BJ (cell line): ENCODE measurements around the gene SLCO3A1. TPM values are rescaled to one million over a fixed set of nuclear protein-coding genes. Genes with fewer than 3 reads are reported as not detected.

Source experiments
- CTCF ChIA-PET: fragments of 350-600 bp; formaldehyde crosslinking; extraction: SDS; loops from one replicate; lab custom pipeline; 2021; ENCODE audit warnings: antibody characterized with exemption, inconsistent platforms; lab: Yijun Ruan, JAX
- POLR2A ChIA-PET: fragments of 300-600 bp; sonication (Branson Sonifier 250); formaldehyde crosslinking; extraction: SDS; loops from one replicate; lab custom pipeline; 2021; ENCODE audit warnings: antibody characterized with exemption; lab: Charles Lee
- DNase-seq: peaks from one replicate; pipeline ENCODE4 v3.0.0-alpha.2; 2011; ENCODE audit warnings: low read depth
- H3K27me3 ChIP-seq: 2 replicates; pipeline ENCODE4 v1.6.0; 2011; ENCODE audit warnings: low read length; ENCODE audit not compliant: control insufficient read depth, insufficient read depth
- H3K36me3 ChIP-seq: 2 replicates; pipeline ENCODE4 v1.5.1; 2011; ENCODE audit warnings: low read length; ENCODE audit not compliant: control insufficient read depth, insufficient read depth
- H3K4me3 ChIP-seq: 2 replicates; pipeline ENCODE4 v1.5.1; 2011; ENCODE audit warnings: low read depth, mild to moderate bottlenecking, control low read depth, low read length
- polyA plus RNA-seq: library from polyadenylated mRNA; depleted of rRNA; stranded (reverse); fragments of >200 nt; gene quantifications from 2 replicates; pipeline ENCODE4 v1.2.3, GENCODE V29; 2011
- TF ChIP-seq, protein P1 (sequence below): IDR thresholded peaks from 2 replicates; pipeline ENCODE4 v1.5.1; 2011; ENCODE audit warnings: low read depth, mild to moderate bottlenecking, control low read depth, inconsistent platforms, low read length, moderate library complexity; ENCODE audit not compliant: insufficient read depth

The SLCO3A1 gene
- polyA plus RNA-seq, 1 experiment, result 7.8 TPM

DNA sequence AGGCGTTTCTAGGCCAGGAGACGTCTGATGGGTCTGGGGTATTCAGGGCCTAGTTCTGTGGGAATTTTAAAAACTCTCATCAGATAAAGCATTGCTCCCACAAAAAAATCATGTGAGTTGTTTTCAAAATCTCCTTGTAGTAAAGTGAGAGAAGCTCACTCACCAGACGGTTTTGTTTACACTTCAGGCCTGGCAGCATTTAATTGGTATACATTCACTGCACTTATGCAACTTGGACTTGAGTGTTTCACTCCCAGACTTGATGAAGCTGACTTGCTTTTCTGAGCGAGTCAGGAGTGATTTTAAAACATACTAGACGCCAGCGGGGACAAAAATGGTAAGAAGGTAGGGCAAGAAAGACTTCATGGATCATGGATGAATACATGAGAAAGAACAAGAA is 75.2 kb downstream of the SLCO3A1 start:
- DNase-seq, result no peak
- CTCF ChIA-PET, result no interaction called here
- Histone ChIP-seq H3K36me3 (no peaks in the 10 kb centered on the region), H3K27me3 (no peaks in the 10 kb centered on the region), H3K4me3 (no peak overlapping the region)
- TF ChIP-seq, protein P1, sequence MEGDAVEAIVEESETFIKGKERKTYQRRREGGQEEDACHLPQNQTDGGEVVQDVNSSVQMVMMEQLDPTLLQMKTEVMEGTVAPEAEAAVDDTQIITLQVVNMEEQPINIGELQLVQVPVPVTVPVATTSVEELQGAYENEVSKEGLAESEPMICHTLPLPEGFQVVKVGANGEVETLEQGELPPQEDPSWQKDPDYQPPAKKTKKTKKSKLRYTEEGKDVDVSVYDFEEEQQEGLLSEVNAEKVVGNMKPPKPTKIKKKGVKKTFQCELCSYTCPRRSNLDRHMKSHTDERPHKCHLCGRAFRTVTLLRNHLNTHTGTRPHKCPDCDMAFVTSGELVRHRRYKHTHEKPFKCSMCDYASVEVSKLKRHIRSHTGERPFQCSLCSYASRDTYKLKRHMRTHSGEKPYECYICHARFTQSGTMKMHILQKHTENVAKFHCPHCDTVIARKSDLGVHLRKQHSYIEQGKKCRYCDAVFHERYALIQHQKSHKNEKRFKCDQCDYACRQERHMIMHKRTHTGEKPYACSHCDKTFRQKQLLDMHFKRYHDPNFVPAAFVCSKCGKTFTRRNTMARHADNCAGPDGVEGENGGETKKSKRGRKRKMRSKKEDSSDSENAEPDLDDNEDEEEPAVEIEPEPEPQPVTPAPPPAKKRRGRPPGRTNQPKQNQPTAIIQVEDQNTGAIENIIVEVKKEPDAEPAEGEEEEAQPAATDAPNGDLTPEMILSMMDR, result no peak
- POLR2A ChIA-PET, result no interaction called here

DNA sequence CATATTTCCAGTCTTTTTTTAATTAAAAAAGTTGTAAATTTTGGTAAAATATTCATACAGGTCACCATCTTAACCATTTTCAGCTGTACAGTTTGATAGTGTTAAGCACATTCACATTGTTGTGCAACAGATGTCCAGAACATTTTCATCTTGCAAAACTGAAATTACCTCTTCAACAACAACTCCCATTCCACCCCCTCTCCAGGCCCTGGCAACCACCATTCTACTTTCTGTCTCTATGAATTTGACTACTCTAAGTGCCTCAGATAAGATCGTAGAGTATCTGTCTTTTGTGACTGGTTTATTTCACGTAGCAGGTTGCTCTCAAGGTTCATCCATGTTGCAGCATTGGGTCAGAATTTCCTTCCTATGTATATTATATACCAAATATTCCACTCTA is 76.0 kb downstream of the SLCO3A1 start:
- POLR2A ChIA-PET, result no interaction called here
- no peaks in the 10 kb centered on the region for H3K27me3 ChIP-seq
- no peaks in the 10 kb centered on the region for H3K36me3 ChIP-seq
- DNase-seq, result no peak
- TF ChIP-seq, protein P1, result no peak
- CTCF ChIA-PET, result no interaction called here
- H3K4me3 ChIP-seq, result no peak overlapping the region

DNA sequence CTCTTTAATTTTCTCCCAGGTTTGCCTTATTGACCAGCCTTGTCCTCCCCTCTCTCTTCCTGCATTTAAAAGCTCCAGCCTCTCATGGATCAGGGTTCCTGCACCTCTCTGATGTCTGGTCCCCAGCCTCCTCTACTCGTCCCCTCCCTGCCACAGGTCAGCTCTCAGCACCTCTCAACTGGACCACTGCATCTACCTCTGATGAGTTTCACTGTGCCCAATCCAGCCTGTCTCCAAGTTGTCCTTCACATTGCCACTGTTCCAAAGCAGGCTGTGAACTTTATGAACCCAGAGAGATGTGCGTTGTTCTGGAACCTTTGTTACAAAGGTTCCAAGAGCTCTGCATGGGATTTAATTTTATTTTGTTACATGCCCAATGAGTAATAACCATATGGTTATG is 76.6 kb downstream of the SLCO3A1 start:
- Histone ChIP-seq H3K4me3 (no peak overlapping the region), H3K27me3 (no peaks in the 10 kb centered on the region), H3K36me3 (no peaks in the 10 kb centered on the region)
- TF ChIP-seq, protein P1, result no peak
- DNase-seq, result no peak
- CTCF ChIA-PET, result no interaction called here
- POLR2A ChIA-PET, result no interaction called here

DNA sequence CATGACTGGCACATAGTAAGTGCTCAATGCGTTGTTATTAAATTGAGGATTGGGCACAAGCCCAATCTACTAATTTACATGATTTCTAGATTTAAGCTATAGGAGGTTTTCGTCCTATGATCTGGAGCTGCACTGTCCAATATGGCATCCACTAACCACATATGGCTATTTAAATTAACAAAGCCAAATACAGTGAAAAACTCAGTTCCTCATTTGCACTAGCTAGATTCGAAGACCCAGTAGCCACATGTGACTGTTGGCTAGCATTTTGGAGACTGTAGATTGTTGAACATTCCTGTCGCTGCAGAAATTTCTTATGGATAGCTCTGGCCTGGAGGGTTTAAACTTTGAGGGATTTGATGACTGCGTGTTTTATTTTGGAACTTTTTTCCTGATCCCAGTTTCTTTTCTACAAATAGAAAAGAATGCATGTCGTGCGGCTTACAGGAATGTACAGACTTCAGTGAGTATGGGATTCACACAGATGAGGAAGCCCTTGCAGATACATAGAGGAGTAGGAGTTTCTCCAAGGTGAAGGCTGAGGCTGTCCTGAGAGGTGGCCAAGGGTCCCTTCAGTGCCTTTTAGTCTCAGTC is 82.8 kb downstream of the SLCO3A1 start:
- no peak overlapping the region for H3K4me3 ChIP-seq
- ChIA-PET POLR2A (no interaction called here), CTCF (interaction anchor here (0.5 to 1.9 kb wide), 2 partner anchors 87 to 1619 kb away, joined by 3 to 6 read pairs; no protein-coding TSS in a partner anchor)
- DNase-seq, result no peak
- no peaks in the 10 kb centered on the region for H3K27me3 ChIP-seq
- TF ChIP-seq, protein P1, result no peak
- no peaks in the 10 kb centered on the region for H3K36me3 ChIP-seq

DNA sequence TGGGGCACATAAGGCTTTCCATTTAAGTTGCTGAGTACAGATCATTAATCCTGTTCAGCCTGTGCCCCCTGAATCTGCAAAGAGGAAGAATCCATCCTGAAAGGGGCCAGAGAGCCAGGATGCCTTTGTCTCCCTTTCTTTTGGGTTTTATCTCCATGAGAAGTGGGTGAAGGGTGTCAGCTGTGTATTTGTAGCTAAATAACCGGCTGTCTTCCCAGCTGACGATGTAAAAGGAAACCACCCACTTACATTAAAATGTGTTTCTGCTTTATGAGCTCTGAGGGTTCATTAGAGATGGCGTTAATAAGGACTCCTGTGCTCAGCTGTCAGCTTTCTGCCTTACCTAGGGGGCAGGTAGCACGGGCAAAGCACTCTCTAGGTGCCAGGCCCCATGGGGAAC is 83.4 kb downstream of the SLCO3A1 start:
- TF ChIP-seq, protein P1, result no peak
- DNase-seq, result no peak
- H3K27me3 ChIP-seq, result no peaks in the 10 kb centered on the region
- CTCF ChIA-PET, result interaction anchor here (0.8 to 6.1 kb wide), 3 partner anchors 83 to 778 kb away, joined by 3 to 29 read pairs (median 6); partner anchors contain the start of gene SLCO3A1
- no peaks in the 10 kb centered on the region for H3K36me3 ChIP-seq
- no peak overlapping the region for H3K4me3 ChIP-seq
- POLR2A ChIA-PET, result no interaction called here
